NCI-H1092 (cell line): ENCODE results near the gene NLRC5.
A peak's percentile ranks its signal among the peaks of the same experiment; 100 is the strongest.
"Not testable (repeated sequence)": the region's sequence is repeated elsewhere in the genome, so short reads cannot be mapped to it uniquely, and the experiment has no call there.

Source experiments
- DNase-seq: peaks from one replicate; lab custom pipeline; 2025; lab: John Stamatoyannopoulos, UW

The NLRC5 gene

DNA sequence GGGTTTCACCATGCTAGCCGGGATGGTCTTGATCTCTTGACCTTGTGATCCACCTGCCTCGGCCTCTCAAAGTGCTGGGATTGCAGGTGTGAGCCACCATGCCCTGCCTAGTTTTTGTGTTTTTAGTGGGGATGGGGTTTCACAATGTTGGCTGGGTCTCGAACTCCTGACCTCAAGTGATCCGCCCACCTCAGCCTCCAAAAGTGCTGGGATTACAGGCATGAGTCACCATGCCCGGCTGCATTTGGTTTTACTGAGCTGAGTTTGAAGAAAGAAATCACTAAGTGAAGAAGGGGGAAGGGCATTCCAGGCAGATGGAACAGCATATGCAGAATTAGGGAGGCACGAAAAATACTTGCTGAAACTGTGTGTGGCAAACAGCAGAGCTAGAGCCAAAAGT lies 110.6 kb downstream of the NLRC5 start:
- DNase-seq, result not testable (repeated sequence)

DNA sequence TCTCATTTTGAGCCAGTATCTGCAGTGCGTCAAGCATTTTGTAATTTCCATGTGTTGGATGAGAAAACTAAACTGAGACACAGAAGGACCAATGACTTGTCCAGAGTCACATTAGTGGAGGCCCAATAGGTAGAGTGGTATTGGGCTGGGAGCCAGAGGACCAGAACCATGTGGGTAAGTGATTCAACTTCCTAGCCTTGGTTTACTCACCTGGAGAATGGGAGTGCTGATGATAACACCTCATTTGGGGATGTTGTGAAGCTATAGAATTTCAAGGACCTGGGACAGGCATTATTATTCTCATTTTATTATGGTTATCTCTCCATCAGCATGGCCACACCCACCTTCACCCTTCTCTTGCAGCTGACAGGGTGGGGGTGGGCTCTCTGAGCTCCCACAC lies 111.1 kb downstream of the NLRC5 start:
- no peak for DNase-seq

DNA sequence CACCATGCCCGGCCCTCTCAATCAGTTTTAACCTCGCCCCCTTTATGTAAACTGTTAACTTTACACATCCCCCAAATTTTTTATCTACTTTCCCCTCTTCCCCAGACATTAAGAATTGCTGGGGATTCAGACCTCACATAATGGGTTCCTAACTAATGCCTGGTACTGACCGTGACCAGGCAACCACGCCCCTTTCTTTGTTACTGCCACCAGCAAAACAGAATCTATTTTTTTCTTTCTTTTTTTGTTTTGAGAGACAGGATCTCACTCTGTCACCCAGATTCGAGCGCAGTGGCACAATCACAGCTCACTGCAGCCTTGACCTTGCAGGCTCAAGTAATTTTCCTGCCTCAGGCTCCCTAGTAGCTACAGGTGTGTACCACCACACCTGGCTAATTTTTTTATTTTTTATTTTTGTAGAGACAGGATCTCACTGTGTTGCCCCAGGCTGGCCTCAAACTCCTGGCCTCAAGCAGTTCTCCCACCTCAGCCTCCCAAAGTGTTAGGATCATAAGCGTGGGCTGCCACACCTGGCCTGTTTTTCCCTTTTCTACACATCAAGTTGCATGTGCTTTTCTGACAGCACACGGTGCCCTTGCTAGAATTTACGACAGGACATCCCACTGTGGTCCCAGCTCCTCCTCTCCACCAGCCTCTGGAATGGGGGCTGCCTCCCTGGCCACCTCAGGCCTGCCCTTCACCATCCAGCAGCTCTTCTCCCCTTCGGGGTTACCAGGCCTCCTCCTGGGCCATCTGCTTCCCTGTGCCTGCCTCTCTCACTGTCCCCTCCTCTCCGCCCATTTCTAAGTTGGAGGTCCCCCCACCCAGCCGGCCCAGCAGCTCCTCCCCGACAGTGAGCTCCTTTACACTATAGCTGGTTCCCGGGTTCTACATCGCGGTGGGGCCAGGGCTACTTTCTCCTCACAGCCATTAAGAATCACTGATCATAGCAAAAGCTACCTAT lies 113.8 kb downstream of the NLRC5 start:
- no peak for DNase-seq

DNA sequence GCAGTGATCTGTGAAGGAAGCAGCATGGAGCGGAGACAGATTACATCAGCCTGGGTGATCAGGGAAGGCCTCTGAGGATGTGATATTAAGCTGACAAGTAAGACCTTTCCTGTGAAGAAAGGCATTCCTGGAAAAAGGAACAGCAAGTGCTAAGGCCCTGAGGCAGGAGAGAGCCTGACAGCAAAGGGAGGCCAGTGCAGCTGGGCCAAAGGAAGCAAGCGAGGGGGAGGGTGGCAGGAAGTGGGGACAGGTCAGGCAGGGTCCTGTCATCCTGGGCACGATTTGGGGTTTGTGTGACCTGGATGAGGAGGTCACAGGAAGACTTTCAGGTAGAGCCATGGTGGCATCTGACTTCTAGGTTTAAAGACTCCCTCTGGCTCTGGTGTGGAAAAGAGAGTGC lies 115.3 kb downstream of the NLRC5 start:
- no peak for DNase-seq

DNA sequence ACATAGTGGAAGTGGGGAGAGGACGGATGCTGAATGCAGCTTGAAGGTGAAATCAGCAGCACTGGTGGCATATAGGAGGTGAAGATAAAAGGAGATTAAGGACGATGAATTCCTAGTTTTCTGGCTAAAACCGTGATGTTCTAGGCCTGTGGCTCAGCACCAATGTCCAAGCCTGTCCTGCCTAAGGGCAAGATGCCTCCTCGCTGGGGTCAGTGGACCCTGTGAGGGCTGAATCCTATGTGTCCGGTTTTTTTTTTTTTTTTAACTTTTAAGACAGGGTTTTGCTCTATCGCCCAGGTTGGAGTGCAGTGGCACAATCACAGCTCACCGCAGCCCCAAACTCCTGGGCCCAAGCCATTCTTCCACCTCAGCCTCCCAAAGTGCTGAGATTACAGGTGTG lies 115.8 kb downstream of the NLRC5 start:
- DNase-seq, result no peak

DNA sequence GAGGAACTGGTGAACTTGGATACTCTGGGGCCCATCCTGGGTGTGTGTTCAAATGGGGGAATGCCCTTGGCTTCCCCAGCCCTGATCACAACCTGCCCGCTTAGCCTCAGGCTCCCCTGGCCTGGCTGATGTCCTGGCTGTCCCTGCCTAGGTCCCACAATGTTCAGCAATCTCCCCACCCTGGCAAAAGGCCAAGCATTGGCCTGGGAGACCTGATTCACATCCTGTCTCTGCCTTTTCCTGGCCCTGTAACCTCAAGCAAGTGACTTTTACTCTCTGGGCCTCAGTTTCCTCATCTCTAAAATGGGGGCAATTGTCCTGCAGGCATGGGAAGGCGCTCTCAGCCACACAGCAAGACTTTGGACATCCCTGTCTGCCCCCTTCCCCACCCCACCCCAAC lies 117.4 kb downstream of the NLRC5 start:
- DNase-seq, result no peak

DNA sequence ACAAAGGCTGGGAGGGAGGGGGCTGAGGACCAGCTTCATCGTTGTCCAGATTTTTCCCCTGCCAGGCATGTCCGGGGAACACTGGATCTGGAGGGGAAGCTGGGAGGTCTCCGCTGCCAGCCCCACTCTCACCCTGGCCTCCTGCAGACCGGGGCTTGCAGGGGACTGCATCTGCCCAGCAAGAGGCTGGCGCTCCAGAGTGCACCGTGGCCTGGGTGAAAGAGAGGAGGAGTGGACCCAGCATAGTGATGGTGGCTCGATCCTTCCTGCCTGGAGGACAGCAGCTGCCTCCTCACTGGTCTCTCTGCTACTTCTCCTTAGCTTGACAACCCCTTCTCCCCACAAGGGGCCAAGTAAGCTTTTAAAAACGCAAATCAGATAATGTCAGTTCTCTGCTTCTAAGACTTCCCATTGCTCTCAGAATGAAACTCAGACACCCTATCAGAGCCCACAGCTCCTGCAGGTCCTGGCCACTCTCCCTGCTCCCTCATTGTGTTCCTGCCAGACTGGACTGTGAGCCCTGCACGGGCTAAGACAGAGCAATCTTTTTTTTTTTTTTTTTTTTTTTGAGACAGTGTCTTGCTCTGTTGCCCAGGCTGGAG lies 118.1 kb downstream of the NLRC5 start:
- no peak for DNase-seq

DNA sequence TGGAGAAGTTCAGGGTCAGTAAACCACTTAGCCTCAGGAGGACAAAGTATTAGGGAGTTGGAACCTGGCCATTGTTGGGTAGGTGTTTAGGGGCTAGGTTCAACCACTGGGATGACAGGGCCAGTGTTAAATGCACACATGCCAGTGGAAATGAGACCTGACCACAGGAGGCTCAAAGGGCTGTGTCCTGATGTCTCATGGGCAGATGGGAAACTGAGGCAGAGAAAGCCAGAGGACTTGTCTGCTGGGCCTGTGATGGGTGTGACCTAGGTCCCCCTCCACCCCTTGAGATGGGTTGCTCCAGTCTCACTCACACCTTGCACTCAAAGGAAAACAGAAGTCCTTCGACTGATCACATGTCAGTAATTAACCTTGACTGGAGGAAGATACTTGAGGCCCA lies 119.1 kb downstream of the NLRC5 start:
- DNase-seq, result no peak

DNA sequence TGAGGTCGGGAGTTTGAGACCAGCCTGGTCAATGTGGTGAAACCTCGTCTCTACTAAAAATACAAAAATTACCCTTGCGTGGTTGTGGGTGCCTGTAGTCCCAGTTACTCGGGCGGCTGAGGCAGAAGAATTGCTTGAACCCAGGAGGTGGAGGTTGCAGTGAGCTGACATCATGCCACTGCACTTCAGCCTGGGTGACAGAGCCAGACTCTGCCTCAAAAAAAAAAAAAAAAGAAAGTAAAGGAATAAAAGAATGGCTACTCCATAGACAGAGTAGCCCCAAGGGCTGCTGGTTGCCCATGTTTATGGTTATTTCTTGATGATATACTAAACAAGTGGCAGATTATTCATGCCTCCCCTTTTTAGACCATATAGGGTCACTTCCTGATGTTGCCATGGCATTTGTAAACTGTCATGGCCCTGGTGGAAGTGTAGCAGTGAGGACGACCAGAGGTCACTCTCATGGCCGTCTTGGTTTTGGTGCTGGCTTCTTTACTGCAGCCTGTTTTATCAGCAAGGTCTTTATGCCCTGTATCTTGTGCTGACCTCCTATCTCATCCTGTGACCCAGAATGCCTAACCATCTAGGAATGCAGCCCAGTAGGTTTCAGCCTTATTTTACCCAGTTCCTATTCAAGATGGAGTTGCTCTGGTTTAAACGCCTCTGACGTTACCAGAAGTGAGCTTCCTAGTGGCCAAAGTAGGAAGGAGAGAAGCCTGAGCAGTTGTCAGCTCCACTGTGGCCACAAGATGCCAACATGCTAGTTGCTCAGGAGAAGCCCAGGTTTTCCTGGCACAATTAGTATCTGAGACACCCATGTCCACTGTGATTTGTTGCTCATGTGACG lies 120.1 kb downstream of the NLRC5 start:
- DNase-seq, result not testable (repeated sequence)

DNA sequence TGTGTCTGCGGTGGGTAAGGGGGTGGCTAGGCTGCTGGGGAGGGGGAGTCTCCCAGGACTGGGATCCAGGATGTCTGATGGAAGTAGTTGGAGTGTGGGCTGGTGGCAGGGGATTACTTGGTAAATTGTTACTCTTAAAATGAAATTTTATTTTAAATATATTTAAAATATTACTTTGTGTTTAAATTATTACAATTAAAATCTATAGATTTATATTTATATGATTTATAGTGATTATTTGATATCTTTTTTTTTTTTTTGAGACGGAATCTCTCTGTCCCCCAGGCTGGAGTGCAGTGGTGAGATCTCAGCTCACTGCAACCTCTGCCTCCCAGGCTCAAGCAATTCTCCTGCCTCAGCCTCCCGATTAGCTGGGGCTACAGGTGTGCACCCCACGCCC lies 121.6 kb downstream of the NLRC5 start:
- DNase-seq, result no peak

DNA sequence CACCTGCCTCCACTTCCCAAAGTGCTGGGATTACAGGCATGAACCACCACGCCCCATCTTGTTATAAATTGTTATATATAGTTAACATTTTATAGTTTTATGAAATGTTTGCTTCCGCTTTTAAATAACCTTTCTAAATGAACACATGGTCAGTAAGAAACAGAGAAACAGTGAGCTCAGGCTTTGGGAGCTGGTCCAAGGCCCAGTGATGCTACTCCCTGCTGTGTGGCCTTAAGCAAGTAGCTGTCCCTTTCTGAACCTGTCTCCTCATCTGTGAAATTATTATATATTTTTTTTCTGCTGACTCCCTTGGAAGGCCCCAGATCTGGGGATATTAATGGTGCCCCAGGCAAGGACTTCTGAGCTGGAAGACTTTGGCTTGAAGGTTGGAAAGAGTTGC lies 122.1 kb downstream of the NLRC5 start:
- no peak for DNase-seq

DNA sequence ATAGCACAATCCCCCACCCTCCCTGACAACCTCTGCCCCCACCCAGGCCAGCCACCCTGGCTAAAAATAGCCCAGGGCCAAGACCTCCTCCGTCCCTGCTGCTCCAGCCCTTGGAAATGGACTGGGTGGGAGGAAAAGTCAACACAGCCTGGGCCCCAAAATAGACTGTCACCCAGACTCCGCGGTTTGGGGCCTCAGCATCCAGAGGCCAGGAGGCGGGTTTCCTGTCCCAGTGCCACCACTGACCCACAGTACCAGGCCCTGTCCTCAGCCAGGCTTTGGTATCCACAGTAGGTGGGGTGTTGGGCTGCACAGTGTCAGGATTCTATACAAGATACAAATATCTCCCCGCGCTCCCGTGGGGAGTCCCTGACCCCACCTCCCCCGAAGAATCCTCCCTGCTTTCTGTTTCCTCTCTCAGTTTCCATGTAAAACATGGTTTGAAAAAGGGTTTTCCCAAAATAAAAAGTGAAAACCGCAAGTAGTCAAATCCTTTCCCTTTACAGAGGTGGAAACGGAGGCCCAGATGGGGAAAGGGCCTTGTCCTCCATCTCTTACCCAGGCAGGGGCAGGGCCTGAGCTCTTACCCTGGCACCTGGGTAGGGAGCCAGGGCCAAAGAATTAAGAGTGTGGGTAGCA lies 123.2 kb downstream of the NLRC5 start:
- DNase-seq, result no peak

DNA sequence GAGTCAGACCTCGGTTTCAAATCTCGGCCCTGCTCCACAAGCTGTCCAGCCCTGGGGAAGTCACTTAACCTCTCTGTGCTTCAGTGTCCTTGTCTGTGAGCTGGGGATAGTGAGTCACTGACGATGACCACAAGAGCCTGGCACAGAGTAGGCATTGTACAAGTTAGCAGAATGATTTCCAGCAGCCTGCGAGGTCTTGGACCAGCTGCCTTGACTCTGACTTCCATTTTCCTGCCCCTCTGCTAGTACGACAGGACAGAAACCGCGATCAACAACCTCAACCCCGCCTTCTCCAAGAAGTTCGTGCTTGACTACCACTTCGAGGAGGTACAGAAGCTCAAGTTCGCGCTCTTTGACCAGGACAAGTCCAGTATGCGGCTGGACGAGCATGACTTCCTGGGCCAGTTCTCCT lies 123.7 kb downstream of the NLRC5 start:
- DNase-seq, result no peak

DNA sequence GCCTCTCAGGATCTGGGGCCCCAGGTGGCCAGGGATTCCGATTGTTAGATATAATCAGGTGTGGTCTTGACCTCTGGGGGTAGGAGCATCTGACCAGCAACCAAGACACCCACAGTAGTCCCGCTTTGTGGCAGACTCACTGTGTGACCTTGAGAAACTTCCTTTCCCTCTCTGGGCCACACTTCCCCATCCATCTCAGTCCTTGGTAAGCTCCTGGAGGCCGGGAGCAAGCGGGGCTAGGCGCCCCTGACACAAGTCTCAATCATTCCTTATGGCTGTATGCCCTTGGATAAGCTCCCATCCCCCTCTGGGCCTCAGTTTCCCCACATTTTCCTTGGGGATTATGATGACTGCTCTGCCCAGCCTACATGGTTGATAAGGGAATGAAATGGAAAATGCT lies 124.3 kb downstream of the NLRC5 start:
- no peak for DNase-seq

DNA sequence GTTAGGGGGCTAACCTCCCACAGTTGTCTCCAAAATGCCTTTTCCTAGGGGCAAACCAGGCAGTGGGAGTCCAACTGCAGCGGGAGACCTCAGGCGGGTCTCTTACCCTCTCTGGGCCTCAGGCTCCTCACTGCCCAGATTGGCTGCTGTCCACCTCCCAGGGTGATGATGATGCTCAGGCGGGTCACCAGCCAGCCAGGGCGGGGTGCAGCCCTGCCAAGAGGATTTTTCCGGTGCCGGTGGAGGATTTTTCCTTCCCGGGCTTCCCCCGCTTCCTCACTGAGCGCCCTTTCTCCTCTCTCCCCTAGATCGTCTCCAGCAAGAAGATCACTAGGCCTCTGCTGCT lies 125.8 kb downstream of the NLRC5 start:
- no peak for DNase-seq

DNA sequence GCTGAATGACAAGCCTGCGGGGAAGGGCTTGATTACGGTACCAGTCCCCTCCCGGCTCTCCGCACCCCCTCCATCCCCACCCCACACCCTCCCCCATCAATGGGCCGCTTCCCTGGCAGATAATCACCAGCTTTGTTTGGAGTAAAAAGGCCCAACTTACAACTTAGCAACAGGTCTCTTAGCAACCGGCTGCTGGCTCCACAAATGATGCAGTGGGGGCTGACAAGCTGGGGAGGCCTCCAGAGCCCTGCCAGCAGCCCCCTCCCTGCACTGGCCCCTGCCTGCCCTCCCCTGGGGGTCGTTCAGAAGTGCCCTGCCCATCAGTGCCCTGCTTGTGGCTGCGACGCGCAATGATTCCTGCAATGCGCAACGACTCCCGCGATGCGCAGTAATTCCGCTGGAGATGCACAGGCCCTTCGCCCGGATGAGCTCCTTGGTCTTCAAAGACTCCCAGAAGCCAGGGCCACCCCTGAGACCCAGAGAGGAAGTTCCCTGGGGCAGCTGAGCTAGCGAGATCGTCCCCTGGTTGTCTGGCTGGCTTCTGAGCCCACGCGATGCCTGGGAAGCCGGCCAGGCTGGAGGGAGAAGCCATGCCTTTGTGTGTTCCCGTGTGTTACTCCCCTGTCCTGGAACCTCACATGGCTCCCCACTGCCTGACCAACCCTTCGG lies 126.3 kb downstream of the NLRC5 start:
- peak; percentile 56 for DNase-seq

DNA sequence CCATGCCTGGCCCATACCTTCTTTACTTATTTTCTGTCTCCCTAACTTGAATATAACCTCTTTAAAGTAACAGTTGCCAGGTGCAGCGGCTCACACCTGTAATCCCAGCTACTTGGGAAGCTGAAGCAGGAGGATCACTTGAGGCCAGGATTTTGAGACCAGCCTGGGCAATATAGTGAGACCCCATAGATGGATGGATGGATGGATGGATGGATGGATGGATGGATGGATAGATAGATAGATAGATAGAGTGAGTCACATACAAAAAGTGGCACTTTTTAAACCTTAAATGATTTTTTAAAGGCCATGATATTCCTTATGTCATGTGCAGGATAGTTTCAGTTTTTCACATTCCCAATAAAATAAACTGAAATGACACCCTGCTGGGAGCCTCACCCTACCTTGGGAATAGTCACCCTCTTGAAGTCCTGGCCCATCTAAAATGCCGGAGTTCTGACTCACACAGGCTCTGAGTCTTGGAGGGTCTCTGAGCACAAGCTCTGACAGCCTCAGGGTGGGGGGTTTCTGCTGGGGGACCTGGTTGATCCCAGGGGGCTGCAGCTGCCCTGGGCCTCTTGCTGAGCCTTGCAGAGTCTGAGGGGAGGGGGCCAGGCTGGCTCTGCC lies 129.2 kb downstream of the NLRC5 start:
- DNase-seq, result no peak

DNA sequence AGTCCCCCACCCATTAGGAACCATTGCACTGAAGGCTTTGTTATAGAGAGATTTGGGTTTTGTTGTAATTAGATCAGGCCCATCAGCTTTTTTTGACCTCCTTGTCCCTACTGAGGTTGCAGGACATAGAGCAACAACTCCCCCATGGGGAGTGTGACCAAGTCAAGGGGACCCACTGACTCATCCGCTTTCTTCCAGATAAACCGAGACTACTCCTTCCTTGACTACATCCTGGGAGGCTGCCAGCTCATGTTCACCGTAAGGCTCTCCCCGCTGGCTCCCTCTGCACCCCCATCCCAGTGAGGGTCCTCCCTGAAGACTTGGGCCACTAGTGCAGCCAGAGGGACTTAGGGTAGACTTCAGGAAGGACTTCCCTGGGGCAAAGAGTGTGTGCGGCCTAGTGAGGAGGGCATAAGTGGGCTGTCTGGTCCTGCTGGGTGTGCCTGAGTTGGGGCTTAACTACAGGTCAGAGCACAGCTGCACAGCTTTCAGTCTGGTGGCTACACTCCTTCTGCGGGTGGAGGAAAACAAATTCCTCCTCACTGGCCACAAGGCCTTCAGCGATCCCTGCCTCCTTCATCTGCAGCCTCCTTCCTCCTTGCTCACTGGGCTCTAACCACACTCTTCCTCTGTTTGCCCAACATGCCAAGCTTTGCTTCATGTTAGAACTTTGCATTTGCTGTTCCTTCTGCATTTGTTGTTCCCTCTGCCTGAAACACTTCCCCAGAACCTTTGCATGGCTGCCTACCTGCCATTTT lies 134.0 kb downstream of the NLRC5 start:
- DNase-seq, result no peak

DNA sequence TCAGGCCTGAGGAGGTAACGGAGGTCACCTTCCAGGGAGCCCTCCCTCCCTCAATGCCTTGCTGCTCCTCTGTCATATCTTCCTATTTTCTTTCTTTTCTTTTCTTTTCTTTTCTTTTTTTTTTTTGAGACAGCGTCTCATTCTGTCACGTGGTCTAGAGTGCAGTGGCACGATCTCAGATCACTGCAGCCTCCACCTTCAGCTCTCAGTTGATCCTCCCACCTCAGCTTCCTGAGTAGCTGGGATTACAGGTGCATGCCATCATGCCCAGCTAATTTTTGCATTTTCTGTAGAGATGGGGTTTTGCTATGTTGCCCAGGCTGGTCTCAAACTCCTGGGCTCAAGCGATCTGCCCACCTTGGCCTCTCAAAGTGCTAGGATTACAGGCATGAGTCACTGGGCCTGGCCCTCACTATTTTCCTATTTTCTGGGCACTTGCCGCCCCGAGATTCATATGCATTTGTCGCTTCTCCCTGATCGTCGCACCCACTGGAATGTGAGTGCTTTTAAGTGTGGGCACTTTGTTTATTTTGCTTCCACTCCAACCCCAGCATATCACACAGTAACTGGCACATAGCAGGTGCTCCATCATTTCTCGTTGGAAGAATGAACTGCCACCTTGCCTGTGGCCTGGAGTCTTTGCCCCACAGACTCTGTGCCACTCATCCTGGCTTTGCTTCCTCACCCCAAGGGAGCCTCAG lies 134.8 kb downstream of the NLRC5 start:
- no peak for DNase-seq

DNA sequence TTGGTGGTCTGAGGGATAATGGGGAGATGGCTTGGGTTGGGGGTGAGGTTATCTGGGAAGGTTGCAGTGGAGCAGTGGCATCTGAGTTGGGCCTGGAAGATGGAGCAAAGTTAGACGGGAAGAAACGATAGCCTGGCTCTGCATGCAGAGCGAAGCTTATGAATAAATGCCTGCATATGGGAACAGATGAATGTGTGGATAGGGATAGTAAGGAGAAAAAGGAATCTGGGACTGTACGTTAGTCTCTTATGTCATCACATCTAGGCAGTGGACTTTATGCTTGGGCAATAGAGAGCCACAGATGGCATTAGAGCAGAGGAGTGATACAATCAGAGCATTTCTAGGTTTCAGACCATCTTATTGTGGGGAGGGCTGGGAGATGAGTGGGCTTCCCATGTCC lies 136.0 kb downstream of the NLRC5 start:
- no peak for DNase-seq
